ENCODE data around the gene LY9. TPM values are rescaled to one million over a fixed set of nuclear protein-coding genes. Genes with fewer than 3 reads are reported as not detected.

LY9 gene
- total and polyA plus RNA-seq, 2 experiments from 2014 or later, result not detected

DNA sequence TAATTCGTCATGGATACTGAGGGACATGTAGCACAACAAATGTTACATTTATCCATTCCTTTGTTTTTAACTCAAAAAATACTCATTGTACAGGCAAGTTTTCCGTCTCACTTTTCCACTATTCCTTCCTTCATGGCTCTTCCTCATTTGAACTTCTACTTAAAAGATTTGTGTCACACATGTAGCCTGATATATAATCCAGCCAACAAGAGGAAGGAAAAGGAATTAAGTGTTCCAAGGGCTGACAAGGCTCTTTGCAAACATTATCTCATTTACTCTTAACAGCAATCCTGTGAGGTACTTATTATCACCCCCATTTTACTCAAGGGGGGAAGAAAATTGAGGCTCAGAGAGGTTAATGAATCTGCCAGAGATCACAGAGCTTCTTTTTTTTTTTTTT, 43.8 kb downstream of the LY9 start:
- in situ Hi-C loops (cut with MboI), result no loop called here
- Histone ChIP-seq H3K4me1 (ENCODE audit: insufficient read depth) (no peaks in the 10 kb centered on the region), H3K9me2 (ENCODE audit: insufficient read depth) (no peaks in the 10 kb centered on the region), H3F3A (ENCODE audit: insufficient read depth) (no peaks in the 10 kb centered on the region), H3K4me3 (no peak overlapping the region), H3K9me3 (ENCODE audit: low read depth) (no peaks in the 10 kb centered on the region), H3K4me2 (ENCODE audit: unreplicated experiment) (no peak overlapping the region), H3K27ac (no peak overlapping the region), H4K20me1 (ENCODE audit: insufficient read depth) (no peaks in the 10 kb centered on the region), H3K27me3 (replicated peaks; ENCODE audit: insufficient read depth) (0 out of 2 replicates have a peak, but pooled peaks cover 11% of the 10 kb centered on the region), H3K36me3 (ENCODE audit: low read depth) (no peaks in the 10 kb centered on the region), H3K9ac (no peak overlapping the region), H2AFZ (no peak overlapping the region), H3K79me2 (ENCODE audit: insufficient read depth) (no peaks in the 10 kb centered on the region)
- 9 to 13% methylated on average over 2 of the region's 2 CpGs for WGBS, 2 experiments (ENCODE audit: low coverage in 1 of 2, low lambda C conversion rate in 2 of 2, missing lambda C conversion rate in 2 of 2)
- TF ChIP-seq EZH2 (IDR thresholded peaks at IDR 0.05; ENCODE audit: insufficient read depth, poor library complexity, severe bottlenecking) (no peak), EZH2phosphoT487 (IDR thresholded peaks at IDR 0.05; ENCODE audit: insufficient read depth, low read depth) (no peak)
- DNase-seq, result no peak

DNA sequence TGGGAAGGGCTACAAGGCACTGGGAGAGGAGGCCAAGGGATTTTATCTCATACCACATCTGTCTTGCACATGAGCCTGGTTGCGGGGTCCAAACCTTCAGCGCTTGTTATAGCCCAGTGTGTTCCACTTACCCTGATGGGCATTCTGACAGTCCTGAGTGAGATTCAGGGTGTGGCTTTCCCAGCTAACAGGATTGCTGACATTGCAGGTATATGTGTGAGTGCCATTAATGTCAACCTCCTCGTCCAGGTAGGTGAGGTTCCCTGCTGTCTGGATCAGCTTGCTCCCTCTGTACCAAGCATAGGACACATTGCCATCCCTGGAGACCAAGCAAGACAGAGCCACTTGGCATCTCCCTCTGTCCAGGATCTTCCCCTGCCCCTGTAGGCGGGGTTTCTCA, 45.1 kb downstream of the LY9 start:
- no peaks in the 10 kb centered on the region for H3K36me3 ChIP-seq (ENCODE audit: low read depth)
- DNase-seq, result no peak
- 0 out of 2 replicates have a peak, but pooled peaks cover 11% of the 10 kb centered on the region for H3K27me3 ChIP-seq (replicated peaks; ENCODE audit: insufficient read depth)
- no peaks in the 10 kb centered on the region for H3K9me3 ChIP-seq (ENCODE audit: low read depth)
- H4K20me1 ChIP-seq (ENCODE audit: insufficient read depth), result no peaks in the 10 kb centered on the region
- H3K4me1 ChIP-seq (ENCODE audit: insufficient read depth), result no peaks in the 10 kb centered on the region
- H3K4me3 ChIP-seq, result no peak overlapping the region
- no peak overlapping the region for H2AFZ ChIP-seq
- H3F3A ChIP-seq (ENCODE audit: insufficient read depth), result no peaks in the 10 kb centered on the region
- H3K79me2 ChIP-seq (ENCODE audit: insufficient read depth), result no peaks in the 10 kb centered on the region
- in situ Hi-C loops (cut with MboI), result no loop called here
- no peak overlapping the region for H3K4me2 ChIP-seq (ENCODE audit: unreplicated experiment)
- WGBS, 2 experiments (ENCODE audit: low coverage in 1 of 2, low lambda C conversion rate in 2 of 2, missing lambda C conversion rate in 2 of 2), result 20 to 26% methylated on average over 4 of the region's 4 CpGs
- no peak for TF ChIP-seq EZH2phosphoT487 (IDR thresholded peaks at IDR 0.05; ENCODE audit: insufficient read depth, low read depth)
- no peak for TF ChIP-seq EZH2 (IDR thresholded peaks at IDR 0.05; ENCODE audit: insufficient read depth, poor library complexity, severe bottlenecking)
- no peaks in the 10 kb centered on the region for H3K9me2 ChIP-seq (ENCODE audit: insufficient read depth)
- no peak overlapping the region for H3K9ac ChIP-seq
- H3K27ac ChIP-seq, result no peak overlapping the region

DNA sequence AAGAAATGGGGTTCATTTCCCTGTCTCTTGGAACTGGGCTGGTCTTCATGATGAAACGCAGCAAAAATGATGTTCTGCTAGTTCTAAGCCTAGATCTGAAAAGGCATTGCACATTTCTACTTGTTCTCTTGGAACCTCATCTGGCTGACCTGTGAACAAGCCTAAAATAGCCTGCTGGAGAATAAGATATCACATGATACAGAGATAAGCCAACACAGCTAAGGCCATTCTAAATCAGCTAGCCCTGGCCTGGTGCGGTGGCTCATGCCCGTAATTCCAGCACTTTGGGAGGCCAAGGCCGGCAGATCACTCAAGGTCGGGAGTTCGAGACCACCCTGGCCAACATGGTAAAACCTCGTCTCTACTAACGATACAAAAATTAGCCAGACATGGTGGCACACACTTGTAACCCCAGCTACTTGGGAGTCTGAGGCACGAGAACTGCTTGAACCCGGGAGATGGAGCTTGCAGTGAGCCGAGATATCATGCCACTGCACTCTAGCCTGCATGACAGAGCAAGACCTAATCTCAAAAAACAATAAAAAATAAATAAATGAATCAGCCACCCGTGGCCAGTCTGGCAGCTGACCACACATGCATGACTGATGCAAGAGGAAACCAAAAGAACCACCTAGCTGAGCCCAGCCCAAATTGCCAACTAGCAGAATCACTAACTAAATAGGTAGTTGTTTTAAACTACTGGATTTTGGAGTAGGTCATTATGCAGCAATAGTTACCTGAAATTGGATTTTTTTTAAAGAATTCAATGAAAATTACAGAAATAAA, 48.7 kb downstream of the LY9 start:
- TF ChIP-seq EZH2phosphoT487 (IDR thresholded peaks at IDR 0.05; ENCODE audit: insufficient read depth, low read depth) (no peak), EZH2 (IDR thresholded peaks at IDR 0.05; ENCODE audit: insufficient read depth, poor library complexity, severe bottlenecking) (no peak)
- Histone ChIP-seq H3K9me2 (ENCODE audit: insufficient read depth) (no peaks in the 10 kb centered on the region), H3K27ac (no peak overlapping the region), H3F3A (ENCODE audit: insufficient read depth) (no peaks in the 10 kb centered on the region), H4K20me1 (ENCODE audit: insufficient read depth) (no peaks in the 10 kb centered on the region), H2AFZ (no peak overlapping the region), H3K9me3 (ENCODE audit: low read depth) (no peaks in the 10 kb centered on the region), H3K4me3 (no peak overlapping the region), H3K9ac (no peak overlapping the region), H3K4me2 (ENCODE audit: unreplicated experiment) (no peak overlapping the region), H3K36me3 (ENCODE audit: low read depth) (no peaks in the 10 kb centered on the region), H3K27me3 (replicated peaks; ENCODE audit: insufficient read depth) (0 out of 2 replicates have a peak, but pooled peaks cover 6% of the 10 kb centered on the region), H3K79me2 (ENCODE audit: insufficient read depth) (no peaks in the 10 kb centered on the region), H3K4me1 (ENCODE audit: insufficient read depth) (no peaks in the 10 kb centered on the region)
- DNase-seq, result no peak
- 37 to 43% methylated on average over 12 of the region's 12 CpGs for WGBS, 2 experiments (ENCODE audit: low coverage in 1 of 2, low lambda C conversion rate in 2 of 2, missing lambda C conversion rate in 2 of 2)
- in situ Hi-C loops (cut with MboI), result no loop called here

DNA sequence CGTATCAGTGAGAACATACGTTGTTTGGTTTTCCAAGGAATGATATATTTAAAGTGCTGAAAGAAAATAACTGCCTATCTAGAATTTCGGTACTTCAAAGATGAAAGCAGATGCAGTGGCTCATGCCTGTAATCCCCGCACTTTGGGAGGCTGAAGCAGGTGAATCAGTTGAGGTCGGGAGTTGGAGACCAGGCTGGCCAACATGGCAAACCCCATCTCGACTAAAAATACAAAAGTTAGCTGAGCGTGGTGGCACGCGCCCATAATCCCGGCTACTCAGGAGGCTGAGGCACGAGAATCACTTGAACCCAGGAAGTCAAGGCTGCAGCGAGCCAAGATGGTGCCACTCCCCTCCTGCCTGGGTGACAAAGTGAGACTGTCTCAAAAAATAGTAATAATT, 50.3 kb downstream of the LY9 start:
- Histone ChIP-seq H4K20me1 (ENCODE audit: insufficient read depth) (no peaks in the 10 kb centered on the region), H3K4me1 (ENCODE audit: insufficient read depth) (no peaks in the 10 kb centered on the region), H3K4me2 (ENCODE audit: unreplicated experiment) (no peak overlapping the region), H3K27ac (no peak overlapping the region), H3K27me3 (replicated peaks; ENCODE audit: insufficient read depth) (peaks cover 5% of the 10 kb centered on the region; the same call in 1 of the 2 replicates), H3K79me2 (ENCODE audit: insufficient read depth) (no peaks in the 10 kb centered on the region), H3K9me3 (ENCODE audit: low read depth) (no peaks in the 10 kb centered on the region), H2AFZ (no peak overlapping the region), H3K9me2 (ENCODE audit: insufficient read depth) (no peaks in the 10 kb centered on the region), H3K4me3 (no peak overlapping the region), H3K9ac (no peak overlapping the region), H3K36me3 (ENCODE audit: low read depth) (no peaks in the 10 kb centered on the region), H3F3A (ENCODE audit: insufficient read depth) (no peaks in the 10 kb centered on the region)
- TF ChIP-seq EZH2phosphoT487 (IDR thresholded peaks at IDR 0.05; ENCODE audit: insufficient read depth, low read depth), result no peak
- TF ChIP-seq EZH2 (IDR thresholded peaks at IDR 0.05; ENCODE audit: insufficient read depth, poor library complexity, severe bottlenecking), result no peak
- in situ Hi-C loops (cut with MboI), result no loop called here
- DNase-seq, result no peak
- 58 to 62% methylated on average over 12 of the region's 12 CpGs for WGBS, 2 experiments (ENCODE audit: low coverage in 1 of 2, low lambda C conversion rate in 2 of 2, missing lambda C conversion rate in 2 of 2)
